DOHH2 (cell line): ENCODE measurements around the gene URB2.

Experiments used
- H3F3A ChIP-seq: fragments of 200-600 bp; sonication (generic), shearing (Covaris generic); 2 replicates; pipeline ENCODE4 v1.6.0; 2016; ENCODE audit warnings: antibody characterized with exemption, mild to moderate bottlenecking; ENCODE audit not compliant: control insufficient read depth, insufficient read depth
- H3K27ac ChIP-seq: fragments of 200-600 bp; sonication (generic); 2 replicates; pipeline ENCODE4 v1.5.1; 2014; ENCODE audit warnings: low read depth, mild to moderate bottlenecking, low read length, moderate library complexity
- H3K27me3 ChIP-seq: fragments of 200-600 bp; sonication (generic); 2 replicates; pipeline ENCODE4 v1.6.1; 2014; ENCODE audit warnings: mild to moderate bottlenecking, low read length, mixed read lengths; ENCODE audit not compliant: control insufficient read depth
- H3K36me3 ChIP-seq: fragments of 200-600 bp; sonication (generic); 2 replicates; pipeline ENCODE4 v1.6.1; 2014; ENCODE audit warnings: mild to moderate bottlenecking, low read length, moderate library complexity, mixed read lengths; ENCODE audit not compliant: control insufficient read depth
- H3K4me1 ChIP-seq: fragments of 200-600 bp; sonication (generic); 2 replicates; pipeline ENCODE4 v1.6.1; 2014; ENCODE audit warnings: mild to moderate bottlenecking, low read length, mixed read lengths; ENCODE audit not compliant: control insufficient read depth
- H3K4me2 ChIP-seq: fragments of 200-600 bp; sonication (generic); 2 replicates; pipeline ENCODE4 v1.6.0; 2014; ENCODE audit warnings: mild to moderate bottlenecking, low read length, moderate library complexity
- H3K4me3 ChIP-seq: fragments of 200-600 bp; sonication (generic); 2 replicates; pipeline ENCODE4 v1.5.1; 2014; ENCODE audit warnings: mild to moderate bottlenecking, low read length, mixed read lengths
- H3K79me2 ChIP-seq: fragments of 200-600 bp; sonication (generic); 2 replicates; pipeline ENCODE4 v1.6.1; 2014; ENCODE audit warnings: mild to moderate bottlenecking, low read length, mixed read lengths; ENCODE audit not compliant: control insufficient read depth
- H3K9me2 ChIP-seq: fragments of 200-600 bp; sonication (generic); replicated peaks from 2 replicates; pipeline ENCODE4 v1.6.1; 2014; ENCODE audit warnings: mild to moderate bottlenecking, low read length, mixed read lengths; ENCODE audit not compliant: control insufficient read depth
- H3K9me3 ChIP-seq: fragments of 200-600 bp; sonication (generic); 2 replicates; pipeline ENCODE4 v1.6.1; 2014; ENCODE audit warnings: antibody characterized with exemption, low read length, mixed read lengths; ENCODE audit not compliant: control insufficient read depth, insufficient read depth
- H4K20me1 ChIP-seq: fragments of 200-600 bp; sonication (generic); 2 replicates; pipeline ENCODE4 v1.6.0; 2014; ENCODE audit warnings: low read depth, mild to moderate bottlenecking, antibody characterized with exemption, low read length, moderate library complexity; ENCODE audit not compliant: control insufficient read depth, insufficient read depth
- EZH2phosphoT487 ChIP-seq: fragments of 200-600 bp; sonication (generic); IDR thresholded peaks from 2 replicates; pipeline ENCODE4 v1.6.1; 2017; ENCODE audit warnings: borderline replicate concordance, mild to moderate bottlenecking, antibody characterized with exemption, low read length, moderate library complexity, mixed read lengths
- TF ChIP-seq, protein P1 (sequence below): fragments of 200-600 bp; sonication (generic); IDR thresholded peaks from one replicate; pipeline ENCODE4 v1.5.1; 2014; ENCODE audit warnings: antibody characterized with exemption, mild to moderate bottlenecking, low read depth, low read length; ENCODE audit not compliant: poor library complexity, severe bottlenecking

The URB2 gene

GRCh38 chr1:229585338-229585737 lies 40.7 kb upstream of the URB2 start:
- Histone ChIP-seq H3K9me3 (no peaks in the 10 kb centered on the region), H3K9me2 (no peaks in the 10 kb centered on the region), H3K79me2 (no peaks in the 10 kb centered on the region), H3K36me3 (no peaks in the 10 kb centered on the region), H4K20me1 (no peaks in the 10 kb centered on the region), H3K27me3 (no peaks in the 10 kb centered on the region), H3F3A (no peaks in the 10 kb centered on the region), H3K4me2 (no peak overlapping the region), H3K27ac (no peak overlapping the region), H3K4me3 (no peak overlapping the region), H3K4me1 (peaks cover under 1% of the 10 kb centered on the region; the same call in 1 of the 2 replicates)
- TF ChIP-seq EZH2phosphoT487: no peak
- TF ChIP-seq, protein P1, sequence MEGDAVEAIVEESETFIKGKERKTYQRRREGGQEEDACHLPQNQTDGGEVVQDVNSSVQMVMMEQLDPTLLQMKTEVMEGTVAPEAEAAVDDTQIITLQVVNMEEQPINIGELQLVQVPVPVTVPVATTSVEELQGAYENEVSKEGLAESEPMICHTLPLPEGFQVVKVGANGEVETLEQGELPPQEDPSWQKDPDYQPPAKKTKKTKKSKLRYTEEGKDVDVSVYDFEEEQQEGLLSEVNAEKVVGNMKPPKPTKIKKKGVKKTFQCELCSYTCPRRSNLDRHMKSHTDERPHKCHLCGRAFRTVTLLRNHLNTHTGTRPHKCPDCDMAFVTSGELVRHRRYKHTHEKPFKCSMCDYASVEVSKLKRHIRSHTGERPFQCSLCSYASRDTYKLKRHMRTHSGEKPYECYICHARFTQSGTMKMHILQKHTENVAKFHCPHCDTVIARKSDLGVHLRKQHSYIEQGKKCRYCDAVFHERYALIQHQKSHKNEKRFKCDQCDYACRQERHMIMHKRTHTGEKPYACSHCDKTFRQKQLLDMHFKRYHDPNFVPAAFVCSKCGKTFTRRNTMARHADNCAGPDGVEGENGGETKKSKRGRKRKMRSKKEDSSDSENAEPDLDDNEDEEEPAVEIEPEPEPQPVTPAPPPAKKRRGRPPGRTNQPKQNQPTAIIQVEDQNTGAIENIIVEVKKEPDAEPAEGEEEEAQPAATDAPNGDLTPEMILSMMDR: no peak

- Histone ChIP-seq H3K4me3 (no peak overlapping the region), H3K9me2 (no peaks in the 10 kb centered on the region)
- TF ChIP-seq, protein P1: no peak
- no peak for TF ChIP-seq EZH2phosphoT487
These were observed 35.9 kb upstream of the URB2 start for GRCh38 chr1:229590119-229590518.

DNA sequence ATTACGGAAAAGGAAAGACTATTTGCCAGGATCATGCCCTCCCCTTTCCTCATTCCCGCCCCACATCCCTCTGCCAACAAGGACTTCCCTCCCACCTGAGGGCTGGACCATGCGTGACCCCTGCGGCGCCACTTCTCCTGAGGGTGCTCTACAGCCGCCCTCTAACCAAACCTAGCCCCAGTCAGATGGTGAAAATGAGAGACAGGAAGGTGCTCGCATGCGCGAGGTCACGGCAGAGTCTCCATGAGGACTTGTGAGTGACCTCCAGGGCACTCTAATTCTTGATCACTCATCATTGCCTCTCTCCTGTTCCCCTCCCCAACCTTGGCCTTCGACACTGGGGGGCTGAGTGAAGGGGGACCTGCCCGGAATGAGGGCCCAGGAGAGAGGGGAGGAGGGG lies 32.2 kb upstream of the URB2 start:
- Histone ChIP-seq H3K79me2 (peaks cover 18% of the 10 kb centered on the region), H3K27ac (no peak overlapping the region), H3K36me3 (peaks cover 30% of the 10 kb centered on the region), H3K4me1 (no peaks in the 10 kb centered on the region), H3K4me3 (no peak overlapping the region), H3K27me3 (no peaks in the 10 kb centered on the region), H3F3A (no peaks in the 10 kb centered on the region), H3K9me2 (no peaks in the 10 kb centered on the region), H3K4me2 (no peak overlapping the region), H3K9me3 (no peaks in the 10 kb centered on the region), H4K20me1 (no peaks in the 10 kb centered on the region)
- no peak for TF ChIP-seq EZH2phosphoT487
- TF ChIP-seq, protein P1: no peak

More at GRCh38 chr1:229590119-229590518, 35.9 kb upstream of the URB2 start:
- no peaks in the 10 kb centered on the region for H4K20me1 ChIP-seq
- H3F3A ChIP-seq: no peaks in the 10 kb centered on the region
- H3K4me1 ChIP-seq: no peaks in the 10 kb centered on the region
- H3K9me3 ChIP-seq: no peaks in the 10 kb centered on the region
- peaks cover 14% of the 10 kb centered on the region for H3K36me3 ChIP-seq
- H3K79me2 ChIP-seq: no peaks in the 10 kb centered on the region
- no peaks in the 10 kb centered on the region for H3K27me3 ChIP-seq
- H3K27ac ChIP-seq: no peak overlapping the region
- H3K4me2 ChIP-seq: no peak overlapping the region
